H1 (cell line): ENCODE measurements around the gene ARHGAP5. TPM values are rescaled to one million over a fixed set of nuclear protein-coding genes. Genes with fewer than 3 reads are reported as not detected.

Source experiments
- CBX5 ChIP-seq: fragments of 300-800, 300-1000 bp; sonication (generic); IDR thresholded peaks from 2 replicates; pipeline ENCODE4 v1.7.1; 2016; ENCODE audit warnings: antibody characterized with exemption, low read length, low read depth
- CTCF ChIP-seq, 3 experiments: IDR thresholded peaks; 1 replicate in 2 of 3; 2 replicates in 1 of 3; pipeline versions ENCODE4 v1.5.1 to v1.6.1; 2011; ENCODE audit warnings: low read length in 3 of 3, mild to moderate bottlenecking in 3 of 3, inconsistent platforms in 2 of 3, low read depth in 1 of 3, moderate library complexity in 1 of 3; ENCODE audit not compliant: insufficient read depth in 1 of 3; ENCODE audit errors: control extremely low read depth in 1 of 3
- EZH2 ChIP-seq: fragments of 200-600 bp; sonication (generic); IDR thresholded peaks from 2 replicates; pipeline ENCODE4 v1.7.1; 2012; ENCODE audit warnings: low read depth, mild to moderate bottlenecking, moderate library complexity, low read length, inconsistent platforms; ENCODE audit not compliant: severe bottlenecking
- KDM1A ChIP-seq: fragments of 200-600, 300-600 bp; sonication (generic); IDR thresholded peaks from 2 replicates; pipeline ENCODE4 v1.7.1; 2016; ENCODE audit warnings: mild to moderate bottlenecking, low read length, borderline replicate concordance
- KDM4A ChIP-seq: IDR thresholded peaks from one replicate; pipeline ENCODE4 v1.7.1; 2012; ENCODE audit warnings: low read depth, mild to moderate bottlenecking, moderate library complexity, low read length, inconsistent platforms; ENCODE audit not compliant: severe bottlenecking
- POLR2AphosphoS5 ChIP-seq: IDR thresholded peaks from 2 replicates; pipeline ENCODE4 v1.6.1; 2011; ENCODE audit warnings: low read depth, low read length
- SP2 ChIP-seq: IDR thresholded peaks from 2 replicates; pipeline ENCODE4 v1.6.1; 2012; ENCODE audit warnings: mild to moderate bottlenecking, low read length, inconsistent platforms
- YY1 ChIP-seq: IDR thresholded peaks from 2 replicates; pipeline ENCODE4 v1.6.1; 2011; ENCODE audit warnings: low read depth, mild to moderate bottlenecking, low read length
- polyA plus RNA-seq, 7 experiments: library from polyadenylated mRNA; depleted of rRNA in 3 of 7; stranded (reverse) in 5 of 7; unstranded in 2 of 7; fragments of >200 nt in 5 of 7; fragments of 200-250 nt in 2 of 7; gene quantifications; 1 replicate in 5 of 7; 2 replicates in 1 of 7; 4 replicates in 1 of 7; pipeline versions ENCODE4 v1.2.1 to v1.2.3, GENCODE V29; 2011 to 2013; ENCODE audit warnings: missing spikeins in 2 of 7, mixed read lengths in 2 of 7
- total RNA-seq: library from RNA; stranded (reverse); fragmentation: NEBNext Ultra II Directional; extraction: Animal tissue kit (Norgen Biotek cat#: 25700); gene quantifications from 2 replicates; pipeline ENCODE4 v1.2.1, GENCODE V29; 2021

Gene ARHGAP5
- total and polyA plus RNA-seq, 2 of the 8 experiments (the other 6 are each of a cell fraction or from before 2014, with no cell fraction given): 7.8 to 77.3 TPM

- peak; percentile 72 for TF ChIP-seq POLR2AphosphoS5
- TF ChIP-seq EZH2: no peak
- no peak for TF ChIP-seq SP2
- peak; percentile 87 for TF ChIP-seq KDM4A
- TF ChIP-seq KDM1A: no peak
- TF ChIP-seq CTCF (IDR thresholded peaks at IDR 0.05; ENCODE audit: control extremely low read depth in 1 of 3, insufficient read depth in 1 of 3, low read depth in 1 of 3, low read length in 3 of 3): peak in 2 of 3 experiments; percentile 3 to 12; a peak in 2 of 4 replicates
- TF ChIP-seq CBX5: no peak
- TF ChIP-seq YY1: peak; percentile 79; the same call in 1 of the 2 replicates
These were observed at the start of gene ARHGAP5 (continued) for GRCh38 chr14:32077081-32078022.
